HG03175 (cell line): ENCODE measurements around the gene MGMT.

ENCODE experiments used
- ATAC-seq: cut with Tn5 transposase; IDR thresholded peaks from one replicate; pipeline ENCODE4 v1.9.1; 2021; ENCODE audit warnings: mild to moderate bottlenecking, moderate library complexity; ENCODE audit not compliant: unreplicated experiment

MGMT gene

DNA sequence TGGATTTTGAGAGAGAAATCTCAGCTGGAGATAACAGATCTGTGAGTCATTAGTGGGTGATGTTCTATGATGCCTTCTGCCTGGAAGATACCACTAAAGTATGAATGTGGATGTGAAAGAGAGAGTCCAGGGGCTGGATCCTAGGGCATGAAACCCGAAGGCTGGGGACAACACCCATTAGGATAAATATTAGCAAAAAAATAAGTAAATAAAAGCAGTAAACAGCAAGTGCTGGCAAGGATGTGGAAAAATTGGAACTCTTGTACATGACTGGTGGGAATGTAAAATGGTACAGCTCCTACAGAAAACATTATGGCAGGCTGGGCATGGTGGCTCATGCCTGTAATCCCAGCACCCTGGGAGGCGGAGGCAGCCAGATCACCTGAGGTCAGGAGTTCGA, 16.6 kb upstream of the MGMT start:
- ATAC-seq, result no peak

DNA sequence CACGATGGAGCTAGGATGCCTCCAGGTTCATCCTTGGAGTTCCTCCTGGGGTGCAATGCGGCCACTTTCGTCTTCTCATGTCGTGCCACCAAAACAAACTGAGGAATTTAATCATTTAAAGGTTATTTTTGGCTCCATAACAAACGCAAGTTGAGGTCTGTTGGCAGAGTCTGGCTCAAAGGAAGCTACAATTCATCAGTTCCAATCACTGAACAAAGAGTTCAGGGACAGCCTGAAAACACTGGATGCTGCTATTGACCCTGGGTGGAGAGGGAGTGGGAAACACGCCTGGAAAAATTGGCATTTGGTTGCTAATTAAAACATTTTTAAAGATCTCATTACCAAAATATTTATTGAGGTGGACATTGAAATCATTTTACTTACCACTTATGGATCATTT, 11.4 kb upstream of the MGMT start:
- ATAC-seq, result no peak

DNA sequence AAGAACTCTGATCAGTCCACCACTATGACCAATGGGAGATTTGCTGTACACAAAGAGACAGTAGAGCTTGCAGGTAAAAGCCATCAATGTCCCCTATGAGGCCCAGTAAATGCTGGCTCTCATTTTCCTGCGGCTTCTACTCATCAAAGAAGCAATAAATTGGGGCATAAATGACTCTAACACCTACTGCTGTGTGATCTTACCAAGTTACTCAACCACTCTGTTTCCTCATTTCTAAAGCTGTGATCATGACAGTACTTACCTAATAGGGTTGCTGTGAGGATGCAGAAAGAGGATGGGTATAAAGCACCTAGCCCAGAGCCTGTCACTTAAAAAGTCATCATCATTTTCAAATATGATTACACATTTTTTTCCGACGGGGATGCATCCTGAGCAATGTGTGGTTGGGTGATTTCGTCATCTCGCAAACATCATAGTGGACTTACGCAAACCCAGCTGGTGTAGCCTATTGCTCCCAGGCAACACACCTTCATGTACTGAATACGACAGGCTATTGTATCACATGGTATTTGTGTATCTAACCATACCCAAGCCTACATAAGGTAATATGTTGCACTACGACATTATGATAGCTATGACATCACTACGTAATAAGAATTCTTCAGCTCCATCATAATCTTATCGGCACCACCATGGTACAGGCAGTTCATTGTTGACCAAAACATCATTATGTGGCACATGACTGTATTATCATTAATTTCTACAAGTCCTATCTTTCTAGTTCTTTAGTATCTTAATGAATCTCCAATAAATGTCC, 7.1 kb upstream of the MGMT start:
- no peak for ATAC-seq

DNA sequence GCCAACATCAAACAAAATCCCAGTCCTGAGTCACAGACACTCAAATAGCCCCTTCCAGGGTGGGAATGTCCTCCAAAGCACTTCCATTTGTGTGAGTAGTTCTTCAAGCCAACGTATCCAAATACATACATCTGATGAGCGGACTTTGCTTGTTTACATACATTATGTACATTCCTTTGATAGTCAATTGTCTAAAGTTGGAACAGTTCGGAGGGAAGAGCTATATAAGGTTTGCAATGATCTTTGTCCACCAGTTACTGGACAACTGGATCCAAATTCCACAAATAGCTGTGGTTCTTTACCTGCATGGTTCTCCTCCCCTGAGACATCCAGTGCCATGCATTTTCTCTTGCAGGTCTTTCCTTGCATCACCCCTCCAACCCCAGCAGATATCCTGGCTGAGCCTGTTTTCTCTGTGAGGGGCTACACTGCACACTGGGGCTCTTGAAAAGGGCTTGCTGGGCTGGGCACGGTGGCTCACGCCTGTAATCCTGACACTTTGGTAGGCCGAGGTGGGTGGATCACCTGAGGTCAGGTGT, 4.7 kb upstream of the MGMT start:
- no peak for ATAC-seq

DNA sequence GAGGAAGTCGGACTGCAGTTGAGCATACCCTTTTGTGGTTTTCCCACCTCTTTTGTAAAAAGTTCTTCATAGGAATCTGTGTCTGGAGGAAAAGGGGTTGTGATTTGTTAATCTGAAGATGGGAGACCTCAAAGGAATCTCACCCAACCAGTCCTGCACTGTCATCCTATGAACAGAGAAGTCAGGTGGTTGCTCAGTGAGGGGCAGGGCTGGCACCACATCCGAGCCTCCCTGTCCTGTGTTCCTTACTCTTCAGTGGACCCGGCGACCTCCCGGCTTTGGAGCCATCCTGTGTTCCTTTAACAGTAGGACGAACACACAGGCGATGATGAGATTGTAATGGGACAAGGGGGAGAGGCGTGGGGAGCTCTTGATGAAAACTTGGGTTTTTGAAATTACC, 2.8 kb upstream of the MGMT start:
- ATAC-seq, result no peak

DNA sequence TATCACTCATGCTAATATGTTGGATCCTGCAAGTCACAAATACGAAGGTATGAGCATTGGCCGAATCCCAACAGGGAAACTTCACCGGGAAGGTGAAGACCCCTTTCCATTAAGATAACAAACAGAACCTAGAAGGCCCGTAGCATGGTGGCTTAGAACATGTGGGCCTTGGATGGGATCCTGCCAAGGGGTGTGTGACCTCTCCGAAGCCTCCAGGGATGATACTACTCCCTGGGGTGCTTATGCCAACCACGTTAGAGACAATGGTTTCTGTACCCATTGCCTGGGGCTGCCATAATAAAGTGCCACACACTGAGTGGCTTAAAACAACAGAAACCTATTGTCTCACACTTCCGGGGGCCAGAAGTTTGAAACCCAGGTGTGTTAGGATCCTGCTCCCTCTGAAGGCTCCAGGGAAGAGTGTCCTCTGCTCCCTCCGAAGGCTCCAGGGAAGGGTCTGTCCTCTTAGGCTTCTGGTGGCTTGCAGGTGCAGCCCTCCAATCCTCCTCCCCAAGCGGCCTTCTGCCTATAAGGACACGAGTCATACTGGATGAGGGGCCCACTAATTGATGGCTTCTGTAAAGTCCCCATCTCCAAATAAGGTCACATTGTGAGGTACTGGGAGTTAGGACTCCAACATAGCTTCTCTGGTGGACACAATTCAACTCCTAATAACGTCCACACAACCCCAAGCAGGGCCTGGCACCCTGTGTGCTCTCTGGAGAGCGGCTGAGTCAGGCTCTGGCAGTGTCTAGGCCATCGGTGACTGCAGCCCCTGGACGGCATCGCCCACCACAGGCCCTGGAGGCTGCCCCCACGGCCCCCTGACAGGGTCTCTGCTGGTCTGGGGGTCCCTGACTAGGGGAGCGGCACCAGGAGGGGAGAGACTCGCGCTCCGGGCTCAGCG, 992 bp upstream of the MGMT start:
- ATAC-seq, result peak; percentile 7

DNA sequence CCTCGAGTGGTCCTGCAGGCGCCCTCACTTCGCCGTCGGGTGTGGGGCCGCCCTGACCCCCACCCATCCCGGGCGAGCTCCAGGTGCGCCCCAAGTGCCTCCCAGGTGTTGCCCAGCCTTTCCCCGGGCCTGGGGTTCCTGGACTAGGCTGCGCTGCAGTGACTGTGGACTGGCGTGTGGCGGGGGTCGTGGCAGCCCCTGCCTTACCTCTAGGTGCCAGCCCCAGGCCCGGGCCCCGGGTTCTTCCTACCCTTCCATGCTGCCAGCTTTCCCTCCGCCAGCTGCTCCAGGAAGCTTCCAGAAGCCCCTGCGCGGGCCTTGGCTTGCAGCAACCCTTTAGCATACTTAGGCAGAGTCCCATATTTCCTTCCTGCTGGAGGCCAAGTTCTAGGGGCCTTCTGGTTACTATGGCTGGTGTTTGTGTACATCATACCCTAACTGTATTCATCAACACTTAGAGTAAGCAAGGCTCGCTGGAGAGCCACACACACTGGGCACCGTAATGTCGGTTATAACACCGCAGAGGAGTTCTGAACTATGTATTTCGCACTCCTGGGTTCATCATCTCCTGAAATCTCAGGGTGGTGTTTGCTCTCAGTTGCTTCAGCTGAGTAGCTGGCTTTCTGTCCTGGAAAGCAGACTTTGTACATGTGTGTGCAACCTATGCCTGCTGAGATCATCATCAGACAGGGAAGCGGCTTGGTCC, 471 bp downstream of the MGMT start:
- ATAC-seq, result peak; percentile 13

DNA sequence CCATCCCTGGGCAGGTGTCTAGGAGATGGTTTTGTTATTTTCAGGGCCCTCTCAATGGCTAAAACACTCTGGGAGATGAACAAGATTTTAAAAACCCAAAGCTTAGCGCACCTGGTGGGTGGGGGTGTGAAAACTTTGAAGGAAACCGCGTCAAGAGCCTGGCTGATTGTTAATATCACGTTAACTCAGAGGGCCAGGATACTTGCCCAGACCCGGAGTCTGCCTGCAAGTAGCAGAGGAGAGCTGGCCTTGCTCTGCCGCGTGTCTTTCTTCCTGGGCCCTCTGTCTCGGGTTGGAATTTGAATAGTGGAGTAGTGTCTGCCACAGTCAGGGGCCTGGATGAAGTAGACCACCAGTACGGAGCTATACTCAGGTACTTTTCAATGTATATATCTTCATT, 1.1 kb downstream of the MGMT start:
- ATAC-seq, result no peak

DNA sequence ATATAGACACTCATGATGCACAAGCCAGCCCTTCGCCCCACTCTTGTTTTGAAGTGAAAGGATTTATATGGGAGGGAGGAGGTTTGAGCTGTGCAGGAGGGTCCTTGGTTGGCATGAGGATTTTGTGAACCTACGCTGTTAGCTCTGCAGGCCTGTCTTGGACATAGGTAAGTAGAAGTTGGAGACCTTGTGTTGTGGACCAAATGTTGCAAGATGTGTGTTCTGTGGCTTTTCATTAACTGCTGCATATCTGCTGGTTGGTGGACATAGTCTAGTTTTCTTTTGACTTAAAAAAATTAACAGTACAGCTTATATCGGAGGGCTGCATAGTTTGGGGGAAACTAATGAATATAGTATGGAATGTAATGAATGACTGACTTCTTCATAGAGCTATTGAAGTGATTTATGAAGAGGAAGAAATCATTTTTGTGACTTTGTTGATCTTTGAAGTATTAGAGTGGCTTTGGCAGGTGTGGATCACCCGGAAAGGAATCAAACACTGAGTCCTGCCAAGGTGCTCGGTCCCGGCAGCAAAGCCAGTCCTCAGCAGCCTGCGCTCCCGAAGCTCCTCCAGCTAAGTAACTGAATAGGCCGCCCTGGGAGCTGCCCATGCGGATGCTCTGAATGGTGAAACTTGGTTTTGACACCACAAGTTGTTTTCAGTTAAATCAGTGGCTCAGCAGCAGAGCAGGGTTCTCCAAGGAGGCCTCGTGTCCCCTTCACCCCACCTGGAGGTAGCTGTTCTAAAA, 3.2 kb downstream of the MGMT start:
- ATAC-seq, result no peak

DNA sequence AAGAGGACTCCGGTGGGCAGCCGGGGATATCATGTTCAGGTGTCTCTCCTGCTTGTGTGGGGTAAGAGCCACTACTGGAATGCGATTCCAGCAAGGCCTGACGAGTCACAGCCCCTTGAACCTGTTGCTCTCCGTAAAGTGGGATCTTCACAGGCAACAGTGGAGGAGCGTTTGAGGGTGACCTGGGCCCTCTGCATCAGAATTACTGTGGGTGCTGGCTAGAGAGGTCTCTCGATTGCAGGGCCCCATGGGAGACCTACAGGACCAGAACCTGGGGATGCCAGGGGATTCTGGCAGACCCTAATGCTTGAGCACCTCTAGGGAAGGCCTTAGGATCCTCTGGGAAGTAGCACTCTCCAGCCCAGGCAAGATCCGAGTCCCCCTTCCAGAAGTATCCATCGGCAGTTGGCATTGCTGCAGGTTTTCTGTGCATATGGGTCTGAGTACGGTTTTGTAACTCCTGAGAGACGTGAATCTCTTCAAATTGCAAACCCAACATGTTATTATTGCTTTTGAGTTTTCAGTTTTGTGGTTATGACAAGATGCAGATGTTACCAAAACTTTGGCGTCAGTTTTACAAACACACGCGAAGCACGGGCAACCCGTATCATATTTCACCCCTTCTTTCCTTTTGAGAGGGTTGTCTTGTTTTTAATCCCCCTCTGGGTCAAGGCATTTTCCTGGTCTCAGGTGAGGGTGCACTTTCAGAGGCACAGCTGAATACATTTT, 4.6 kb downstream of the MGMT start:
- ATAC-seq, result no peak

DNA sequence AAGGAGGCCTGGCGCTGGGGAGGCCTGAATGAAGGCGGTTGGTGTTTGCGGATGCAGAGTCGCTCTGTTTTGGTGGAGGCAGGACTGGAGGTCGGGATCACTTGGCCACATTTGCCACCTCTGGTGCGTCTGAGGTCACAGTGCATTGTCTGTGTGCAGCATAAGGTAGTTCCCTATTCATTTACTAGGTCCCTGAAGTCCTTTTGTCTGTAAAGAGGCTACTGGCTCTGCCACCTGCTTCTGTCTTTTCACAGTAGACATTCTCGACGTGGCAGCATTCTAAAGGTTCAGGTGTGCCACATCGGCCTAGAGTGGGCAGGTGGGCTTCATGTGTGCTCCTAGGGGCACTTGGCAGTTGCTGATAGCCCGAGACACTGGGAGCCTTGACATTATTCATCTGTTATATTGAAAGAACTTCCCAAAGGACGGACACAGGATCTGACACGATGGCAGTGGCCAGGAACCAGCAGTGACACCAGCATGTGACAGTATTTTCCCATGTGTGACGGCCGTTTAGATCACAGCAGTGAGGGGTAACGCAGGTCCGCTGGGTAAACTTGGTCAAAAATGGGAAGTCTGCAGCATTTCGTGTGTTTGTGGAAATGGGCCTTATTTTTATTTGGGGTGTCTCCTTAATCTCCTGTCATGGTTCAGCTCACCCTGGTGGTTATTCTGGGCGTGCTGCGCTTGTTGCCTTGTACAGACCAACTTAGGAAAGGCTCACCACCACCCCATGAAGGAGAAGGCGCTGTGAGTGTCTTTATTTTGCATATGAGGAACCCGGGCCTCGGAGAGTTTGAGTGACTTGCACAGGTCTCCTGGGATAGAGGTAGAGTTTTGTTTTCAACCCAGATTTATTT, 5.9 kb downstream of the MGMT start:
- peak; percentile 55 for ATAC-seq

DNA sequence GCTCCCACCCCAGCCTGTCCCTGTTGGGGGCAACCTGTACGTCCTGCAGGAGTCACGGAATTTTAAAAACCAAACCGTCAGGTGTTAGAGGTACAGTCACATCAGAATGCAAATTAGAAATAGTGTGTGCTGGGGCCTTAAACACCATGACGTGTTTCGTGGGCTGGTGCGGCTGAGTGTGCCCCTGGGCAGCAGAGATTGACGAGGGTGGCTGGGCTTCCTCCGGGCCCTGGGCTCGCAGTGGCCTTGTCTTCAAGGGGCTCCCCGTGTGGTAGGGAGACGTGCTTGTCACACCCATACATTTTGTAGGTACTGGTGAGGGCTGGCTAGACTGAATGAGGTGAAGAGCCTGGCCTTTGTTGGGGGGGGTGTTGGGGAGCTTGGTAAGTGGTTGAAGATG, 7.6 kb downstream of the MGMT start:
- no peak for ATAC-seq

DNA sequence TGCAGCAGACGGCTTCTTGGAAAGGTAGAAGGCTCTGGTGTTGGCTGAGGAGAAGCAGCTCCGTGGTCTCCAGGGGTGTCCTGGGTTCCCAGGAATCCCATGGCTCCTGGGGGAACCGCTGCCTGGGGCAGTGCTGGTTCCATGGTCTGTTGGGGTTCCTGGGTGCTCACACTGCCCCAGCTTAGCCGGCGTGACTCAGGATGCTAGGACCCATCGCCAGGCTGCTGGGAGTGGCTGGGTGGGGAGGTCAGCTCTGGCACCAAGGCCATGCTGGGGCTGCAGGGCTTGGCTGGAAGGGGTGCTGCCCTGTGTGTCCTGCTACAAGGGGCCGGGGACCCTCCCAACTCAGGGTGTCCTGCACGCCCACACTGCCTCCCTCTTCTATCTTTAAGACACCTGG, 9.4 kb downstream of the MGMT start:
- ATAC-seq, result no peak

DNA sequence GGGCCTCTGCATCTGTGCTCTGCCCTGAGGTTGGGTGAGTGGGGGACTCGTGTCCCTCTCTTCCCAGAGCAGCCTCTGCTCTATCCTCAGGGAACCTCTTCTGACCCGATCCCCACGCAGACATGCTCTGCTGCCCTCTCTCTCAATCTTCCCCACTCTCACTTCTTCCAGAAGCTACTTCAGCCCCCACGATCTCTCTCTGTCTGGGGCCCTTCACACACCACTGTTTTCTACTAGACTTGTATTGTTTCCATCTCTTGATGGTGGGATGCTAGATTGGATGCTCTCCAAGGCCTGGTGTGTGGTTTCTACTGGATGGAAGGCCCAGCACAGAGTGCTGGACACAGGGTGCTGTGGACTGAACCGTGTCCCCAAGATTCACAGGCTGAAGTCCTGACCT, 10.0 kb downstream of the MGMT start:
- ATAC-seq, result no peak

DNA sequence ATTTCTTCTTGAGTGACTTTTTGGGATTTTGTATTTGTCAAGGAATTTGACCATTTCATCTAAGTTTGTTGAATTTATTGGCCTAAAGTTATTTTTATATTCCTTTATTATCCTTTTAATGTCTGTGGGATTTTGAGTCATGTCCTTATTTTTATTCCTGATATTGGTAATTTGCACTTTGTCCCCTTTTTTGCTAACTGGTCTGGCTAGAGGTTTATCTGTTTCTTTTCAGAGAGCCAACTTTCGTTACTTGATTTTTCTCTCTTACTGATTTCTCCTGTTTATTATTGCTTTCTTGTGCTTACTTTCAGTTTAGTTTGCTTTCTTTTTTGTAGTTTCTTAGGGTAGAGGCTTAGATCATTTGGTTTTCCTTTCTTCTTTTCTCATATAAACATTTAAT, 14.6 kb downstream of the MGMT start:
- ATAC-seq, result no peak

DNA sequence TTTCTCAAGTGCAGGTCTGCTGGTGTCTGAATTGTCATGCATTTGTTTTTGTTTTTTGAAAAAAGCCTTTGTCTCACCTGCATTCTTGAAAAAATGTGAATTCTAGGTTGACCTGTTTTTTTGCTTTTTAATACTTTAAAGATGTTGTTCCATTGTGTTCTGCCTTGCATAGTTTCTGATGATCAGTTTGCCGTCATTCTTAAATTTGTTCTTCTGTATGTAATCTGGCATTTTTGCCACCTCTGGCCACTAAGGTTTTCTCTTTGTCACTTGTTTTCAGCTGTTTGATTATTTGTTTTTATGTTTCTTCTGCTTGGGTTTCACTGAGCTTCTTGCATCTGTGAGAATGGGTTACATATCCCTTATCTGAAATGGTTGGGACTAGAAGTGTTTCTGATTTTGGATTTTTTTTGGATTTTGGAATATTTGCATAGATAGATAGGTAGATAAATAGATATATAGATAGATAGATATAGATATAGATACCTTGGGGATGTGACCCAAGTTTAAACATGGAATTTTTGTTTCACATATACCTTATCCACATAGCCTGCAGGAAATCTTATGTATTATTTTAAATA, 16.5 kb downstream of the MGMT start:
- ATAC-seq, result no peak

DNA sequence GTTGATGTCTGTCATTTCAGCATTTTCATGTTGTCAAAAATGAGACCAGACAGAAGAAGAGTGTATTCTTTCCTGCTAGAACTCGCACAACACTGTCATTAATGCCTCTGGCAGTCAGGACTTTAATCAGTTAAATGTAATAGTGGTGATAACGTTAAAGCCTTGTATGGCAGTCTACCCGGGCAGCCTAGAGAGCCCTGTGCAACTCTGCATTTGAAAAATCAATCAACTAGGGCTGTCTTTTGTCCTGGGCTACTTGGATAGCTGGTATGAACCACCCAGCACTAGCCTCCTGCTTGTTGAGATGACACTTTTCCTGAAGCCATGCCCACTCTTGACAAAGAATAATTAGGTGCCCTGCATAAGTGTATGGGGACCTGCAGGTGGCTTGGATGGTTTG, 19.8 kb downstream of the MGMT start:
- no peak for ATAC-seq

DNA sequence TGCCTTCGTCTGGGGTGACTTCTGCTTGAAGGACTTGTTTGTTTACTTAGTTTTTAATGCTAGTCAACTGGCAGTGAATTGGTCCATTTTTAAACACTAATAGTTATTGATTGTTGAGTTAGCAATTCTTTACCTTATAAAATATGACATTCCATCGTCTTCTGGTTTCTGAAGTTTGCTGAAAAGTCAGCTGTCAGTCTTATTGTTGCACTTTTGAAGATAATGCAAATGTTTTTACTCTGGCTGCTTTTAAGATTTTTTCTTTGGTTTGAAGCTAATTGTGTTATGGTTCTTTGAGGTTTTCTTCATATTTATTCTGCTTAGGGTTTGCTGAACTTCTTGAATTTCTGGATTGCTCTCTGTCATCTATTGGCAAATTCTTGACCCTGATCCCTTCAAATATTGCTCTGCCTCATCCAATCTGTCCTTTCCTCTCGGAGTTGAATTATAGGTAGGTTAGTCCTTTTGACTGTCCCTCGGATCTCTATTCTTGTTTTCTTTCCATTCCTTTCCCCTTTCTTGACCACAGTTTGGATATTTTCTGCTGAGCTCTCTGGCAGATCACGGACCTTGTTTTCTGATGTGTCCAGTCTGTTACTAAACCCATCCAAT, 24.2 kb downstream of the MGMT start:
- no peak for ATAC-seq
